HK-2 (cell line): ENCODE measurements around the gene SATB2.

Experiments
- DNase-seq: peaks from one replicate; pipeline ENCODE4 v3.0.0-alpha.2; 2018; ENCODE audit not compliant: unreplicated experiment

Gene SATB2

DNA sequence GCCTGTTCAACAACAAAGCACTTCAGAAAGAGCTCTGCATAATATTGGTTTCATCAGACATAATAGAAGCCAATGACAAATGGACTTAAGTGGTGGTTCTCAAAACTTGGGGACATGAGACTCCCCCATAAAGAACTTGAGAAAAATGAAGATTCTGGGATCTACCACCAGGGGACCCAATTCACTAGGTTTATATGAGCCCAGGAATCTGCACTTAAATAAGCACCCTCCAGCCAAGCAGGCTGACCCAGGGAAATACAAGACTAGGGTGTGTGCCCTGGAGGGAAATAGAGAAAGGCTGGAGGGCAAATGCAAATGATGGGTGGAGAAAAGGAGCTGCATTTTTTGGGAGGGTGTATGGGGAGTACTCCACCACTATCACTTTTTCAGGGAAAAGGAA, 52.5 kb downstream of the SATB2 start:
- DNase-seq = no peak

DNA sequence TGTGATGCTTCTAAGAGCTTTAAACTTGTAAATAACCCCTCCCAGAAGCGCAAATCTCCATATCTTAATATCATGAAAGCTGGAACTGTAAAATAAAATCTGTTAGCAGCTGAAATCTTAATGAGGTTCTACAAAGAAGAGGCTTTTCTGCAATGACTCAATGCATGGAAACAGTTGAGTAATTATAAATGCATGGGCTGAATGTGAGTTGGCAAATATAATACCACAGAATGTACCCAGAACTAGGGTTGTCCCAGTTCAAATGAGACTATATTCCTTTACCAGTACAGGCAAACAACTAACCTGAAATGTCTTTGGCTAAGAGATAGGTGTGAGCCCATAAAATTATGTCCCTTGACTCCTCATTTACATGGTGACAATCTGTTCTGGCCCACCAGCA, 52.9 kb downstream of the SATB2 start:
- DNase-seq = no peak

DNA sequence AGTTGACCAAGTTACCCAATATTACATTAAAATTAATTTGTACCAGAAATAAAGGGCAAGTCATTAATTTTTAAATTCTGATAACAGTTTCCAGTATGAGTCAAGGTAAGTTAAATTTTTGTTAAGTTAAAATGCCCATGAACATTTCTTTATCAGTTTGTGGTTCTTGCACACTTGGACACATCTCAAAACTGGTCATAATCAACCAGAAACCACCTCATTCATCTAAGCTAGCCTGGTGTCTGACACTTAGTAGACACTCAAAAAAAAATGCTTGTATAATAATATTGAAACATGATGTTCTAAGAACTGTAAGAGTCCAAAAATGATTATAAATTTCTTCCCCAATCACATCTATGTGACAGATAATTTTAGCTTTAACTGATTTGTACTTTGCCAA, 62.4 kb downstream of the SATB2 start:
- DNase-seq = no peak

DNA sequence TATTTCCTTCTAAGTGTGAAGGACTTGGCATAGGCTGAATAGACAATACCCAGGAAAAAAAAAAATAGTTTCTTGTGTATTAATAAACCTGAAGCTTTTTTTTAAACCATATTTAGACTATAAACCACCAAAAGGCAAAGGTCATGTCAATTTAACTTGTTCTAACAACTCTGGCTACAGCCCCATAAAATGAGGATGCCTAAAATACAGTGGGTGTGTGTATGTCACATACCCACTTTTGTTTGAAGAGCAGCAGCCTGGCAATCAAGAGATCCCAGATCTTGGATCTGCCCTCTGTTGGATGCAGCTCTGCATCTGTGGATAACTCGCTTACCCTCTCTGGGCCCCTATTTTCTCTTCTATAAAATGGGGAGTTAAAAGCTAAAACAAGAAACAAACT, 65.4 kb downstream of the SATB2 start:
- DNase-seq = no peak

DNA sequence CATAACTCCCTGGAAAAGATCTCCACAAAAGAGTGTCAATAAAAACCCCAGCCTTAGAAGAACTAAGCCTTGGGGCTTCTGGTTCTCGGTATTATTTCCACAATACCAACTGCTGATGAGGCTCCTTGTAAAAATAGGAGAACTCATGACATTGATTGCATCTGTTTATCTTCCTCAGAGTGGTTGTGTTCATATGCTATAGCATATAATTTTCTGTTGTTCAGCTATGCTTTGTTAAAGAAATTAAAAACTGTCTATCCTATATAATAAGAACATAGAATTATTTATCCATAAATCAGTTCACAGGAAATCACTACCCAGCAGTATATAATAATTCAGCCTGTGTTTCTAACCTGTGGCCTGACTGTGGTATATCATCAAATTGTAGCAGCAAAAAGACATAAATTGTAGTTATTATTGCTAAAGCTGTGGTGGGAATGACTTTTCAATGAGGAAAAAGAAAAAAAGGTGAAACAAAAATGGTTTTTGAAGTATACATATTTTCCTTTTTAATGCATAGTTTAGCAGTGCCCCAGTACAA, 68.9 kb downstream of the SATB2 start:
- no peak for DNase-seq

- DNase-seq = no peak
Observed at GRCh38 chr2:199384043-199384442, 73.7 kb downstream of the SATB2 start.

DNA sequence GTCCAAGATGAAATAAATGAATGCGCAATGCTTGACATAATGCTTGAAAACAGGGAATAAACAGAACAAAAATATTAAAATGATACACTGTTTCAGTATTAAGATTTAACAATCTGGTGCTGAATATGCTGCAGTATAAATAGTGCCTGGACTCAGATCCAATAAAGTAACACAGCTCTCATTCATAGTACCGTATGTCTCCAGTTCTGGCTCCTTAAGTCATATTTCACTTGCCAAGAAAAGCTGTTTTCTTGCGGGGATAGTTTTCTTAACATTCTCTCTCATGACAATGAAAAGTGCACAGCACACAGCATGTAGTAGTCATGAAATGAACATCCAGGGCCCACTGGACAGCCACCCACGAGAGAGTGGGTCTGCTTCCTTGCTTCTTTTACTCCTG, 74.7 kb downstream of the SATB2 start:
- DNase-seq = no peak

- DNase-seq = no peak
Observed at GRCh38 chr2:199382091-199382490, 75.6 kb downstream of the SATB2 start.

DNA sequence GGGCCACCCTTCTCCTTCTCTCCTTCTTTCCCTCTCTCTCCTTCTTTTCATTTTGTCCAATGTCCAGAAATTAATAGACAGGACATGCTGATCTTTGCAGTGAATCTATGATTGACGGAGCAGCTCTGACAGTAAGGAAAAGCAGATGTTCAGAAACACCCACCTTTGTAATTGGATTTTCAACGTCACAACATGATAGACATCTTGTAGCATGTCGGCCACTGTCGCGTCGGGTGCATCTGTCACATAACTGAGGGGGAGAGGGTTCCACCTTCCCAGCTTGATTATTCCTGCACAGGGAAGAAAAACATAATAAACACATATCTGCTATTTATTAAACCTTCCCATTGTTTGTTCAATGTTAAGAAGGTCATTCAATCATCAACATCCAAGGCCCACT, 76.2 kb downstream of the SATB2 start:
- no peak for DNase-seq

DNA sequence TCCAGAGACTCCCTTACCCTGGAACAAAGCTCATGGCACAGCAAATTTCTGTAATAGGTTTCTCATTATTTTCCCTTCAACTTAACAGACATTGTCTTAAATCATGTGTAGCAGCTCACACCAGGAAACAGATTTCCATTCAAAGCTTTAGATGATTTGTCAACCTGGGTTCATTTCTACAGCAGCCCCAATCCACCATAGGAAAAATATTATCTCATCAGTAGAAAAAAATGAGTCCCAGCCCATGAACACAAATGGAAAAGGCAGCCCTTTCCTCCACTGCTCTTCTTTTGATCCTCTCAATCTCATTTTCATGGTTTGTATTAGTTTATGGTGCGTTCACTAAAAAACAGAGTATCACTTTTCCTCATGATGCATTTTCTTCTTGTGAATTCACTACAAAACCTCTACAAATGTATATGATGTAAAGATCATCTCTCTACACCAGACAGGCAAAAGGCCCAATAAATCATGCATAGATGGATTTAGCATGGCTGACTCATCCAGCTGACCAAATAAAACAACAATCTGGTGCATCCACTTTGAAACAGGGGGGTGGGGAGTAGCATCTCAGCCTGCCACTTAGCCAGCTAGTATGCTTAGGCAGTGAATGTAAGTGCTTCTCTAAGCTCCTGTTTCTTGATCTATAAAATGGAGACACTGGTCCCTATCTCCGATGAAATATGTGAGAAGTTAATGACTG, 78.6 kb downstream of the SATB2 start:
- no peak for DNase-seq

DNA sequence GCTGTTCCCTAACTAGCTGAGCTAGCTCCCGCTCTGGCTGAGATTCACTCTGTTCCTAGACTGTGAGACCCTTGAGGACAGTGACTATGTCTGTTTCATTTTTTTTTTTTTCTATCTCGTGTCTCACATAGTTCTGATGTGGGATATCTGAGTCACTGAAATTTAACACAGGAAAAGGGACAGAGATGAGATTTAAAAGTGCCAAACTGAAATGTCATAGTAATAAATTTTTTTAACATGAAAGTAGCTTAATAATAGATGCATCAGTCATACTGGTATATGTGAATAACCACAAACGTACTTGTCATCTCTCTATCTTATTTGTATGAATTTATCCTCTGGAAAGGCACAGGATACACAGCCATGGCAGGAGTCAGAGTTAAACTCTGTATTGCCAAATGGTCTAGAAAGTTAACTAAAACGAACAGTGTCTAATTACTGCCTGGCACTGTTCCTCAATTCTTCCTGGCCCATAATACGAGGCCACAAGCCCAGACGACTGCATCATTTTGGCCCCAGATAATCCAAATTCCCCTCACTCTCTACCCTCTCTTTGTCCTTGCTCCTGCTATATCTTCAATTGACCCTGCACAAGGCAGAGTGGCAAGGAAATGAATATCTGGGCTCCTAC, 87.5 kb downstream of the SATB2 start:
- DNase-seq = no peak

GRCh38 chr2:199366406-199366805, 91.3 kb downstream of the SATB2 start:
- DNase-seq = no peak

DNA sequence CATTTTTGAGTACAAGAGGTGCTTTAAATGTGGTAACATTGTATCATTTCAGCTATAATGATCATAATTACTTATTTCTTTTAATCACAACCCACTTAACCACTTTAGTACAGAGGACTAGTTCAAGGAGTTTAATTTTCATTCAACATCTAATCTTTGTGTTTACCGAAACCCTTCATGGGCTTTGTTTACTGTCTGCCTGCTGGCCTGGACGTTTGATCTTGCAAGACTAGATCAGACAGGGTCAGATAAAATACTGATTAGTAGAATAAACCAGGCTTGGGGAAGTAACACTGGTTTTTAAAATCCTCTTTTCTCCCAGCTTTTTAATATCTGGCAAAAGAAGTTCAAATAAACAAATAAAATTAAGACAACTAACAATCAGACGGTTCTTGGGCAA, 93.6 kb downstream of the SATB2 start:
- DNase-seq = no peak

- no peak for DNase-seq
Observed at GRCh38 chr2:199356412-199356811, 101.3 kb downstream of the SATB2 start.

DNA sequence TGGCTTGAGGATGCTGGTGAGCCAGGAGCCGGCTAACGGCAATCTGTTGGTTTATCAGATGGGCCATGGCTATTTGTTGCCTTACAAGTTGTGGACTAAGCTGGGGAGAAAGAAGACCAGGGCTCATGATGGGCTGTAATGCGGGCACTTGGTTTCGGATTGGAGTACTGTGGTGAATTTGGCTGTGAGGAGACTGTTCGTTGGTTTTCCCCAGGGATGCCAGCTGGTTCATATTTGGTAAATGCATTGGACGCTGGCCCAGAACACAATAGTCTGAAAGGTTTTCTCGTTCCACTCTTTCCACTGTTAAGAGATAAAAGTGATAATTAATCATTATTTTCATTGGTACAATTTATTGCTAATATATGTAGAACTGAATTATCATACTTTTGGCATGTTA, 108.9 kb downstream of the SATB2 start:
- DNase-seq = no peak

DNA sequence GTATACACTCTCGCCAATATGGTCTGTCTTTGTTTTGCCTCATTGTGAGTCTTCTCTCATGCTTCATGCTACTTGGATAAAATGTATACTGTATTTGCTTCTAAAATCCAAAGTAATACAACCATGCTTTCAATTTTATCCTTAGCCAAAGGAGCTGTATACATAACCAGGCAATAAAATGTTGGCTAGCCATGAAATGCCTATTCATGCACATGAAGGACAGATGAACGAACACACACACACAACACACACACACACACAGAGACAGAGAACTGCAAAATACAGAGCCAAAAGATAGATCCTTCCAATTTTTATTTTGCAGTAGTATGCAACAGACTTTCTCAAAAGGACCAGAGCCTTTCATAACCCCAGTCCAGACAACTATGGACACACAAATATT, 113.7 kb downstream of the SATB2 start:
- DNase-seq = no peak

DNA sequence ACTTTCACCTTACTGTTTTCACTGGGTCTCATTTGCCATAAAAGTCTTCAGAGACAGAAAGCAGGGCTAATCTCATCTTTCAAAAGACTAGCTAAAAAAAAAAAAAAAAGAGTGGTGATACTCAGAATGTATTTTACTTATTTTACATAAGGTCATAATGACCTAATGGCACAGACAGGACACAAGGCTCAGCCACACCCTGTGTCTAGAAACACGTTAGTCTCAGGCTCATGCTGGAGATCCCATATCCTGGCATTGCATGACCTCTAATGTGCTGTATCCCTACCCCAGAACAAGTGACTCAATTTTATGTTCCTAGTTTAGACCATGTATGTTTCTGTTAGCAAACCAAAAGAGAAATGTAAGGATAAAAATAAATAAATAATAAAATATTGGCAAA, 115.4 kb downstream of the SATB2 start:
- DNase-seq = no peak

- DNase-seq = no peak
Observed at GRCh38 chr2:199341123-199341522, 116.6 kb downstream of the SATB2 start.

DNA sequence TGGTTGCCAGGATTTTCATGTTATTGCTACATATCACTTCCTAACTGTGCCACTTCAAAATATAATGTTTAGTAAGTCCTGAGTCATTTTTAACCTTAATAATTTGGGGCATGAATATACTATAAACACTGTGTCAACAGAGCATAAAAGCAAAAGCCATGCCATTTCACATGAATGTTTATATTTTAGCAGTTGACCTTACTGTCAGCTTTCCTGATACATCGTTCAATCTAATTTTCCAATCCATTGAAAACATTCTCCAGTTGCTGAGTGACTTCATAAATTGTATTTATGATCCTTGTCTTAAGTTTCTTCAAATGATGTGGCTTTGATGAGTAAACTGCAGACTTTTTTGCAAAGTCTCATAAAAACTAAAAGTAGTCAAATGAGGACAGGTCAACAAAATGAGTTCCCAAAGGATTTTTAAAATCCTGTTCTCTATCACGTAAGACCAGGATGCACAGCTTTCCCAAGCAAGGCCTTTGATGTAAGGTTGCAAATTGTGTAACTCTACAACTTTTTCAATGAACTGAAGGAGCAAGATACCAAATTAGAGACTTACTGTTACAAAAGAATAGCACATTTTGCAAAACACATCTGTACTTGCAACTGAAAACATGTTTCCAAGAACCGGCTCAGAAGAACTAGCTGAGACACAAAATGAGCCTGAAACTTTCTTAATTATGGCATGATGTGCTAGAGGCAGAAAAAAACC, 117.7 kb downstream of the SATB2 start:
- DNase-seq = no peak

- DNase-seq = no peak
Observed at GRCh38 chr2:199336546-199336945, 121.2 kb downstream of the SATB2 start.

DNA sequence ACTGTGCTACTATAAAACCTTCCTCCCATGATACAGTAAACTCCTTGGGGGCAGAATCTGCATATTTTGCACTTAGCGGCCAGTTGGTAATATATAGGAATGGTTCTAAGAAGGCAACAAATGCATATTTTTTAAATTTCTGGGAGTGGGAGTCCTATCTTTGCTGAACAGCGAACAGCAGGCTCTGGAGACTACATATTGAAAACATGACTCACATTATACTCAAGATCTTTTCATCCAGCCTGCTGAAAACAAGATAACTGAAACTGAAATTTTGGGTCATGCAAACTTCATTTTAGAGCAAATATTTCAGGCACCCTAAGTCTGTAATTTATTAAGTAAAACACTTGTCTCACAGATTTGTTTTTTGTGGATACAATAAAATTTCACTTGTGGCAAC, 122.2 kb downstream of the SATB2 start:
- DNase-seq = no peak

DNA sequence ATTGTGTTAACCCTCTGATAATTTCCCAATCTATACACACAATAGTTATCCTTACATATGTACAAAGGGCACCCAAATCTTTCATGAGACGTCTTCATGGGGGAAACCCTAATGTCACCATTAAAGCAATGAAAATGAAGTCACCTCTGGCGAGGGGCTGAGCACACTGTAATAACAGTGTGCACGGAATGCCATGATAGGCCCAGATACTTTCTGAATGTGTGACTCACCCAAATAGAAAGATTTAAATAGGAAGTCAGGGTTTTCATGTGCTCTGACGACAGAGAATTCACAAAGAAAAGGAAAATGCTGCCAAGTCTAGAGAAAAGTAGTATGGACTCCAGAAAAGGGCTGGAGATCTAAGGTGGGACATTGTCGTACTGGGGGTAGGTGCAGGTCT, 128.3 kb downstream of the SATB2 start:
- no peak for DNase-seq

DNA sequence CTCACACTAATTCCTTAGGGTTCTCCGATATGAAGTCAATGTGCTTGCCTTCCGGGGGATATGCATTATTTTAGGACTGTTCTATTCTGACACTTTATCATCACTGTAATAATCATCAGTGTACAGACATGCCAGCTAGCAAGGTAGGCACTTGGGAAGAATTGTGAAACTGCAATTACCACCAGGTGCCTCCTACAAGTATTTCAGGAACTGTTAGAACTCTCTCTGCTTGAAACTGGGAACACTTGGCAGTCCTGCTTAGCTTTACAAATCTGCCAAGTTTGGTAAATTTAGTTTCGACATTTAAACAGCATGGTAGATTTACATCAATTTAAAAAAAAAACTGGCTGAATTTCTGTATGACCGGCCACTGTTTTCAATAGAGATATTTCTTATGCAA, 128.7 kb downstream of the SATB2 start:
- DNase-seq = no peak
